Measurements from ENCODE around the gene PEX16.

GRCh38 chr11:45899086-45899447 lies 18.6 kb downstream of the PEX16 start:
- TF ChIP-seq CTCF (IDR thresholded peaks at IDR 0.05; ENCODE audit: poor library complexity) (no peak), EZH2 (IDR thresholded peaks at IDR 0.05; ENCODE audit: borderline replicate concordance) (no peak)
